GM11168 (cell line): Measurements from ENCODE around the gene PGC.

Source experiments
- in situ Hi-C: fragments of 300-500 bp; cut with MboI; formaldehyde crosslinking; loops from one replicate; pipeline ENCODE4 v1.12.0; 2022; ENCODE audit warnings: low sequenced_read_pairs; ENCODE audit not compliant: unreplicated experiment

PGC gene

DNA sequence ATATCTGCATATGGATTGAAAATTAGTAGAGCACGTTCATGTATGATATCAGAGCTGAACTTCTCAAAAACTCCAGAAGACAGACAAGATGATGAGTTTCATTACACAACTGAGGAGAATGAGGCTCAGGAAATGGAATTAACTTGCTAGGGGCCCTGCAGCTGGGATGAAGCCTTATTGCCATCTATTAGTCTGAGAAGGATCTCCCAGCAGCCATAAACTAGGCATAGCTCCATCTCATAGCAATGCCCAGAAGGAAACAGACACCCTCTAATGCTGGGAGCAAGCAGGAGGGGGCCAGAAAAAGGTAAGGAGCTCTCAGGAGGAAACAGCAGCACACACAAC lies 29.8 kb downstream of the PGC start:
- in situ Hi-C loops = no loop called here

DNA sequence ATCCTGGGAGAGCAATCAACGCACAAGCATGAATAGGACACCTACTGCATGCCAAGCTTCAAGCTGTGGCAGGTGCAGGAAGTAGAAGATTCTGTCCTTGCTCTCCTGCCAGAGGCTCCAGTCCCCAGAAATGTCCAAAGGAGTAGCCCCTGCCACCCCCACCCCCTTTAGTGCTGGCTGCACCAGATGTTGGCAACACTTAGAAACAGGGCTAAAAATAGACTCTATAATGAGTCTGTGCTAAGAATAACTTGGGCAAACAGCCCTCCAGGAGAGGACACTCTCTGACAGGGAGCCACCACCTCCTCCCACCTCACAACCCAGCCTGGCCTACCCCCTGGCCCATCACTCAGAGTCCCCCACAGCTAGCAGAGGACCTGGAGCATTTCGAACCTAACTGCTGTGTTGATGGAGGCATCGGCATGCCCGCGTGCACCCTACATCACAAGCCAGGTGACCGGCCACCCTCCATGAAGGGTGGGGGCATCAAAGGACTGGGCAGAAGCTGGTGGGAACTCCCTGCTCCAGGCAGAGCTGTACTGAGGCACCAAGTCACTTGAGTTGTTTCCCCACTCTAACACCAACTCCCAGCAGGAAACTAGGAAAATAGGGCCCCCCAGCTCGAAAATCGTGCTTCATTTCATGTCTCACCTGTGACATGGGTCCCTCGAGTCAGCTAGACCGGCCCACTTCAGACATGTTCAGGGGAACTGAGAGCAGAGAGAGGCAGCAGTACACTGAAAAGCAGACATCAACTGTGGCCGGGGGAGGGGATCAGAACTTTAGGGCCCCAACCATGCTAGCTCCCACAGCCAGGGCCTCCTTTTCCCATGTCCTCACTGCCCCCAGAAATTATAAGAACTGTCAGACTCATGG lies 30.4 kb downstream of the PGC start:
- in situ Hi-C loops = no loop called here

DNA sequence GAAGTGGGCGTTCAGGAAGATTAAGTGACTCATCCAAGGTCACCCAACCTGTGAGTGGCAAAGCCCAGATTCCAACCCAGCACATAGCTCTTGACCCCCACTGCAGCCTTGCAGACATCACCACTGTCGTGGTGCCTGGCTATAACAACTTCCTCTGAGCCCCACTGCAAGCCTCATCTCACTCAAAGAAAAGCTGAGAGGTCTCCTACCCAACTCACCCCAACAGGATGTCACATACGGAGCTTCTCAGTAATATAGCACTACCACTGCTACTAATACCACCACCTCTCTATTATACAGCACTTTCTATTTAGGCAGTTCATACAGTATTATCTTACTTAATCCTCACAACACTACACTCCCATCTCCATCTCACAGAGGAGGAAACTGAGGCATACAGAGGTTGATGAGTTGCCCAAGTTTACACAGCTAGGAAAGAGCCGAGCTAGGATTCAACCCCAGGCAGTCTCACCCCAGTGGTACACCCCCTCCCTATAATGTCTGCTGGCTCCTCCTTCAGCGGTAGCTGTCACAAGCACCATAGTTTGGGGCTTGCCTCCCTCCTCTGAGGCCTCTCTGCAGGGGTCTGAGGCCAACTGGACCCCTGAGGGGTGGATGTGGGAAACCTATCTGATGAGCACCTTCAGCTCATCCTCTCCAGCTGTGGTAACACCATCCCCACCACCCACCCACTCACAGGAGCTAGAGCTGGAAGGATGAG lies 31.2 kb downstream of the PGC start:
- in situ Hi-C loops = no loop called here

DNA sequence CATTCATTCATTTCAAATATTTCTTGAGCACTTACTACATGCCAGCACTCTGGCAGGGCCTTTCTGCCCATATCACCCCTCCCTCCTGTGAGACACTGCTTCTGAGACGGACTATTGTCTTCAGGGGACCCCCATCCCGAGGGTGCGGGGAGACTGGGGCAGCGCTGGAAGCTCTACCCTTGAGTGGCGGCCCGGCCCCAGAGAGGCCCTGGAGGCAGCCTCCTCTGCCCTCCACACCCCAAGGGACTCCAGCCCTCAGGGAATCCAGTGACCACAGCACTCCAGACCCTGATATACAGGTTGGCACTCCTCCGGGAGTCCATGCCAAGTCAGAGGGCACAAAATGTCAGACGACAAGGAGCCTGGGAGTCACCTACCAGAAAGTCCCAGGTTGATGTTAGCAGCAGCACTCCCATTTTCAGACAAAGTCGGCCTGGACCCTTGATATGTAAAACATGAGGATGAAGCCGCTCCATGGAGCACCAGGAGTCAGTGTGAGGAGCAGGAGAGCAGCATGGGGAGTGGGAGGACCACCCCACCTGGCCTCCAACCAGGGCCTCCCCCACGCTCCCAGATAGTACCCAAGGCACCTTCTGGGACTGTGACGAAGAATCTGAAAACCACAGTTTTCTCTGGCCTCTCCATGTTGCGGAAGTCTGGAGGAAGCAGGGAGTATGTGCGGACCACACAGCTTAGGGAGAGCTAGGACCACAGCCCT lies 32.5 kb downstream of the PGC start:
- in situ Hi-C loops = no loop called here

DNA sequence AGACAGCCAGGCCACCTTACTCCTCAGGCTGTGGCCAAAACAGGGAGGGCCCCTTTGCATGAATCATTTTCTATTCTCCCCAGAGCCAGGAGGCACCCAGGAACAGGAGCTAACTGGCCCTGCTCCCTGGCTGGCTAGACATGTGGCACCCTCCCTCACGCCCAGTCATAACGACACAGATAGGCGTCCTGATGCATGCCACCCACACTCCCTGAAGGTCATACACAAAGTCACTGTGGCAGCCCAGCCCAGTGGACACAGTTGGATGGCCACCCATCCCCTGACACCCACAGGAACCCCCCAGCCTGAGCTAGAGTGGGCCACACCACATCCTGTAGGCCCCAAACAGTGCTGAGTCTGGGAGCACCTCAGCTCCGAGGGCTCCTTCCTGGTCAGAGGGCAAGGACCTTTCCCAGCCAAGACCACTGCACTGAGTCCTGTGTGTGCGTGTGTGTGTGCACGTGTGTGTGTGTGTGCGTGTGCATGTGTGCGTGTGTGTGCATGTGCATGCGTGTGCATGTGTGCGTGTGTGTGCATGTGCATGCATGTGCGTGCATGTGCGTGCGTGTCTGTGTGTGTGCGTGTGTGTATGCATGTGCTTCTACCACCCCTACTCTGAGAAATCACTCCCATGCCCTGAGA lies 33.4 kb downstream of the PGC start:
- in situ Hi-C loops = no loop called here

DNA sequence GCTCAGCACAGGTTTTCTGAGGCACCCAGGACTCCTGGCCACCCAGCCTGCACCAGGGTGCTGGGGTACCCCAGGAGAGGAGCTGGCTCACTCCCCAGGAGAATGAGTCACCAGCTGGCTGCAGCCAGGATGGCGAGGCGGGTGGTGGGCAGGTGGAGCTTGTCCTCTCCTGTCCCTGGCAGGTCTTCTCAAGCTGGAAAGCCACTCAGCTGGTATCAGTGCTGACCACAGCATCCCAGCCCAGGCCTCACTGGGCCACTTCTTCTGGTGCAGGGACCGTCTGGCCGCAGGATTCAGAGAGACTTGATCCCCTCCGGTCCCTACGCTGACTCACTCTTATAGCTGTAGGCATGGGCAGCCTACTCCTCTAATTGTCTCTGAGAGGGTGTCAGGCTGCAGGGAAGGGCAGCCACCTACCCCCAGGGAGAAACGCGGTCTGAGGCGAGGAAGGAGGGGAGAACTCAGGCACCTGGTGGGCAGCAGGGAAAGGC lies 34.0 kb downstream of the PGC start:
- in situ Hi-C loops = no loop called here

DNA sequence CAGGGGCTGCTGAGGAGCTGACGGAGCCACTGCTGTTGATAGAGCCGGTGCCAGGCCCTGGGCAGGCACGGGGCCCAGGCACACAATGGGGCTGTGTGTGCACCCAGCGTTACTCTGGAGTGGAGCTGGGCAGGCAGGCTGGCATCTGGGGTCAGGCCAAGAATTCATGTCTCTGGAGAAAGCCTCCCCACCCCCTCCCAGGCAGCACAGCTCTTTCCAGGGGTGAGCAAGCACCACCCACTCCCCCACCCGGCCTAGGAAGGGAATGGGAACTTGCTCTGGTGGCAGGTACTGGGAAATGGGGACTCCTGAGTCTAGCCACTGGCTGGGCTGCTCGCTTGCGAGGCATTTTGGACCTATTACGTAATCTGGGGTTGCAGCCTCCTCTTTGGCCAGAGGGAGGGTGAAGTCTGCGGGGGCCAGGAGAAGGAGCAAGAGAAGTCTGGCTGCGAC lies 34.5 kb downstream of the PGC start:
- in situ Hi-C loops = no loop called here

DNA sequence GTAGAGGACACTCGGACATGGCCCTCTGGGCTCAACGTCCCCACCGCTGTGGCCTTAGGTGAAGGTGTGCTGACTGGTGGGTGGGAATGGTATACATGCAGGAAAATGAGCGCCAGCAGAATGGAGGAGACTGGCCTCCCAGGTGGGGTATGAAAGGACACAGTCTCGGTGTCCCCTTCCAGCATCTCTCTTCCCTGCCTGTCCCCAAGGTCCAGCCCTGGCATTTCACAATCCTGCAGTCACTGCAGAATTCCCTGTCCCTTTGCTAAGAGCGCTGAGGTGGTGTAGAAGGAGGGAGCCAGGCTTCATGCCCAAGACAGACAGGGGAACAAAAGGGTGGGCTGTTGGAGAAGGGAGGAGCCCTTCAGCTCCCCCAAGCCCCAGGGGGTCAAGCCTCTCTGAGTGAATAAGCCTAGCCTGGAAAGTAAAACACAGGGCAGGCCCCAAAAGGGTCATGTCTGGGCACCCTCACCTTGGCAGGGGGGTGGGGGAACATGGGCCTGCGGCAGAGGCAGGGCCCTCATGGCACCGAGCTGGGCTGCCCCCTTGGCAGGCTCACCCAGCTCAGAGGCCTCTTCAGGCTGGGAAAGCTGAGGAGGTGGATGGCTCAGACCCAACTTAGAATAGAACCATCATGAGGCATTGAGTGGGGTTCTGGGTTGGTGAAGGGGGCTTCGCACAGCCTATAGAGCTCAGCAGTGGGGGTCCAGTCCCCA lies 35.7 kb downstream of the PGC start:
- in situ Hi-C loops = no loop called here

DNA sequence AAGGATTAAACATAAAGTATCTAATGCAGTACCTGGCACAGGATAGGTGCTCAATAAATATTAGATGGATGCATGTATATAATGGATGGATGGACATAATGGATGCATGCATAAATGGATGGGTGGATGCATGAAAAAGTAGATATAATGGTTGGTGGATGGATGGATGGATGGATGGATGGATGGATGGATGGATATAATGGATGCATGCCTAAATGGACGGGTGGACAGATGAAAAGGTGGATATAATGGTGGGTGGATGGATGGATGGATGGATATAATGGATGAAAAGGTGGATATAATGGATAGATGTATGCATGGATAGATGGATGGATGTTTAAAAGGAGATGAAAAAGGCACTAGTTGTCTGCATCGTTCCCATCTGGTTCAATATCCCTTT lies 37.8 kb downstream of the PGC start:
- in situ Hi-C loops = no loop called here

DNA sequence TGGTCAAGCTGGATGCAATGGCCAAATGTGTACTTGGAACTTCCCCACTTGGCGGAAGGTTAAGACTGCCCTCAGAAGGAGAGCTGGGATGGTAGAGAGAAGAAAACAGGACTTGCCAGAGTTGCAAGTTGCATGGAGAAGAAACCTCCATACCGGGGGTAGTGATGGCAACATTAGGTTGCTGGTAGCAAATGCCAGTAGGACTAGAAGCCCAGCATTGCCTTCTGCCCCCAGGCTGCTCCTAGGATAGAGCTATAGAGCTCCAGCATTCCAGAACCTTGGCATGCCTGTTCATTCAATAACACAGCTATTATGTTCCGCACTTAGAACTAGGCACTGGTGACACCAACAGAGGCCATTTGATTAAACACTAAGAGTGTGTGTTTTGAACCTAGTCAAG lies 38.3 kb downstream of the PGC start:
- in situ Hi-C loops = no loop called here

DNA sequence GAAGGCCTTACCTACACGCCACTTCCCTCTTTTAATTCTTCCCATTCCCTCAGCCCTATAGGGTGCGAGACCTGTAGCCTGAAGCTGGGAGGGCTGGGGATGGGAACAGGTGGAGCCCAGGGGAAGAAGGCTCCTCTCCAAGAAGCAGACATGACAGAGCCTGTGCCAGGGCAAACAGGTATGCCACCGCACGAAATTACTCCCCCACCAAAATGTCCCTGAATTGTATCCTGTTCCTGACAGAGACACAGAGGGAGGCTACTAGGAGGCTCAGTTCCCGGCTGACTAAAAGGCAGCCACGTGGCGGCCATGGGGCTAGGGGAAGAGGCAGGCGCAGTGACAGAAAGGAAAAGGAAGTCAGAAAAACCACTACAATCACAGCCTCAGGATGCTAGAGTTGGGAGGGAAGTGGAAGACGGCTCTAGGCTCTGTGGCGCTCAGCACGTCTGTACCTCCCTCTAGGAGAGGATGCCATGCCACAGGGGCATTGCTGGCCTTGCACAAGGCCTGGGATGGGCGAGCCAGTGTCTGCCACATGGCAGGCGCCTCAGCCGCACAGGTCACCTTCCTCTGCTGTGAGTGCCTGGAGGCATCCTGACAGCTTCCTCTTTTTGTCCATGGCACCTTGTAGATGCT lies 39.5 kb downstream of the PGC start:
- in situ Hi-C loops = no loop called here

DNA sequence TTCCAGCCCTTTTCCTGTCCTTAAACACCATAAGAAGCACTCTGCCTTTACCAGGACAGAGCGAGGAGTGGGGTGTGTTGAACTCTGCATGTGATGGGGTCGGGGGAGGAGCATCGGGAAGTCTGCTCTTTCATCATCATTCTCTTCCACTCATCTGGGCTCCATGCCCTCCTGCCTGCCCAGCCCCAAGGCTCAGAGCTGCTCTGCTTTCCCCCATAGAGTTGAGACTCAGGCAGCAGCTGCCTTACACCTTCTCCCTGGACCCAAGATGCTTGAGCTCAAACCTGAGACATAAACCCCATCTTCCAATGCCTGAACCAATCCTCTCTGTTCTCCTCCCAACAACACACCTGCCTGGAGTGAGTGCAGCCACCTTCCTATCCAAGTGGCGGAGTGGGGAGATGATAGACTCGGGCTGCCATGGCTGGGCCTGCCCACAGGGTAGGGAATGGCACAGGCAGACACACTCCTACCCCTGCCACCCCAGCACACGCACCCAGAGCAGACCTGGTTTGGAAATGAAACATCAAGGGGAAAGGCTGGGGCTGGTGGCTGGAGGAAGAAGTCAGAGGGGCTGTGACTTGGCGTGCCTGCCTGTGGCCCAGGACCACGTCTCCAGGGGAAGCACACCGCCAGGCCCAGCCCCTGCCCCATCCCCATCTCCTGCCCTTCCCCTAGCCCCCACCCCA lies 40.2 kb downstream of the PGC start:
- in situ Hi-C loops = no loop called here

DNA sequence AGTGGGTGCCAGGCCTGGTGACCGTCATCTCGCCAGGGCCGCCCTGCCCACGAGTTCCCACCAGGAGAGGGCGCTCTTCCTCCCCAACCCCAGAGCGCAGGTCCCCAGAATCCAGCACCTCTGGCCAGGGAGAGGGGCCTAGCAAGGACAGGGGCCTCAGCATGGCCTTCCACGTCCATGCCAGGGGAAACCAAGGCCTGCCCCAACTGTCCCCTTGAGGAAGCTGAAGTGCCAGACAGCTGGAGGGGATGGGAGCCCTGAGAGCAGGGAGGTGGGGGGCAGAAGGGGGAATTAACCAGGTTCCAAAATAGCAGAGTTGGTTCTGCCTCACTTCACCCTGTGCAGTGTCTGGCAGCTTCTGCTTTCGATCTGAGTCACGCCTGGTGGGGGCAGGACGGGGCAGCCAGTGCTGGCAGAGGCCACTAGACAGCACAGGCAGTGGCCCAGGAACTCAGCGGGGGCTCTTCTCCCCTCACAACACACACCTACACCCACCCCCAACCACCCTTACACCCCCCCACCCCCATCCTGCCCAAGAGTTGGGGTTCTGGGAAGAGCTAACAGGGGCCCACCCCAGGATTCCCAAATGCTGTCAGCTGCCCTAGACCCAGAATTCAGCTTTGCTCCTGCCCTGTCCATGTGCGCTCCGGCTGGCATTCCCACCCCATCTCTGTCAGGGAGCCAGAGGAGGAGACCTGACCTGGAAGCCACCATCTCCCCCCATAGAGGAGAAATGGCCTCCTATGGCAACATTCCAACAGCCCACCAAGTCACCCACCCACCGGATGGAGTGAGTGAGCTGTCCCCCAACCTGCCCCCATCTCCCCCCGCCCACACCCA lies 41.0 kb downstream of the PGC start:
- in situ Hi-C loops = no loop called here

DNA sequence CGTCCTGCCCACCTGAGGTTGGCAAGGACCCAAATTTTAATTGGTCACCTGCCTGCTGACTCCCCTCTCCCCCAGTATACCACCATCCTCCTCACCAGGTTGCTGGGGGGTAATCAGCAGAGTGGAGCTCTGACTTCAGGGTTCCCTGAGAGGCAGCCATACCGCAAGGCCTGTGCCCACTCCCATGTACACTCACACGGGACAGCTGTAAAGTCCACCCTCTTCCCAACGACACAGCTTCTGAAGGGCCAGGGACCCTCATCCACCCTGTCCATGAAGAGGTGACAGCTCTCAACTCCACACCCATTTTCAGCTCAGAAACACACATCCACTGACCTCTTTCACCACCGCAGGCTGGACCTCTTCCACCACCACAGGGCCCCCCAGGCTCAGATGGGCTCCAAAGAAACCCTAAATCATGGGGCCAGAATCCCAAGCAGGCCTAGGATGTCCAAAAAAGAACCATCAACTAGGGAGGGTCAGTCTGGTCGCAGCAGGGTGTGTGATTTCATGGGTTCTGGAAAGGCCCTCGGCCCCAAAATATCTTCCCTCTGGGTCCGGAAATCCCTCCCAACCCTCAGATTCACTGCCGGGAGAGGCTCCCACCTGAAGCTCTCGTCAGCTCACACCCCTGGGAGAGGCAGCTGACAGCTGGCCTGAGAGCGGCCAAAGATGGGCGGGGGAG lies 41.7 kb downstream of the PGC start:
- in situ Hi-C loops = no loop called here

DNA sequence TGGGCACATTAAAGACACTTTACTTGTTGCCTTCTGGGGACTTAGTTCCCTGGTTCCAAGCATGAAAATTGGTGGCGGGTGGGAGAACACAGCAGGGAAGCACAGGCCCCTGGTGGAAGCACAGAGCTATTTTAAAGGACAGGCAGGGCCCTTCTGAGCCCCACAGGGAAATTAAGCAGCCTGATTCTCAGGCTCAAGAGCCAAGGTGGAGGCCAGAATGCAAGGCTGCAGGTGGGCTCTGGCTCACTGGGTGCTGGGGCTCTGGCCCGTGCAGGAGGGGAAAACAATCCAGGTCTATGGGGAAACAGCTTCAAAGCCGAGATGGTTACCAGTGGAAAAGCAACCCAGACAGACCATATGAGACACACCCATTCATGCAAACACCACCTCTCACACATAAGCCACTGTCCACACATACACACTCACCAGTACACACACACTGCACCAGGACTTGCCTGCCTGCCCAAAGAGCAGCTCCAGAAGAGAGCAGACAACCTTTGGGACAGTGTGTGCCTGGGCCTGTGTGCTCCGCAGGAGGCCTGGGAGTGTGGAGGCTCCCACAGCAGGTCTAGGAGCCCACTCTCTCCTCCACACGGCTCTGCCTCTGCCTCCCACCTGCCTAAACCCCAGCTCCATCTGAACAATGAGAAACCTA lies 42.4 kb downstream of the PGC start:
- in situ Hi-C loops = no loop called here

DNA sequence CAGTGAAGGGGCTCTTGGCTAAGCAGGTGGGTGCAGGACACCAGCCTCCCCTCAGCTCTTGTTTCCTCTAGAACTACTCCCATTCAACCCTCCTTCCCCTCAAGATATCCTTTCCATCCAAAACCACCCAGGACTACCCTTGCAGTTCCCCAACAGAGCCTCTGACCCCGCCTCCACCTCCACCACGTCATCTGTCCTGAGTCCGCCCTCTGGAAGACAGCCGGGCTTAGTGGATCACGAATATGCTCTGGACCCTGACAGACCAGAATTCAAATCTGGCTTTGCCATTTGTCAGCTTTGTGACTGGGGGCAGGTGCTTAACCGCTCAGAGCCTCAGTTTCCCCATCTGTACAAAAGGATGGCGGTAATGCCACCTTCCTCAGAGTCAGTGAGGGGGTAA lies 43.2 kb downstream of the PGC start:
- in situ Hi-C loops = no loop called here
